ENCODE data around the gene CWC22.

DNA sequence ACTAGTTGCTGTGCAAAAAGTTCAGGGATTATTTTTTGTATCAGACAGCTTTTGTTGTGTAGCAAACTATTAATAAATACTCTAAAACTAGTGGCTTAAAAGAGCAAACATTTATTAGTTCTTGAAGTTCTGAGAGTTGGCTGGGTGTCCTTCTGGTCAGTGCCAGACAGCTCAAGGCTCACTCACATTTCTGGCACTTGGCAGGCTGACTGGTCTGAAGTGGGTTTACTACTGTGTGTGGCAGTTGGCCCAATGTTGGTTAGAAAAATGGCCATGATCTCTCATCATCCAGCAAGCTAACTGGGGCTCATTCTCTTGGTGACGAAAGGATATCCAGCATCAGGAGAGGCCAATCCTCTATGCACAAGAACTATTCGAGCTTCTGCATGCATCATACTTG lies 74.3 kb downstream of the CWC22 start:
- TF ChIP-seq, protein P1, sequence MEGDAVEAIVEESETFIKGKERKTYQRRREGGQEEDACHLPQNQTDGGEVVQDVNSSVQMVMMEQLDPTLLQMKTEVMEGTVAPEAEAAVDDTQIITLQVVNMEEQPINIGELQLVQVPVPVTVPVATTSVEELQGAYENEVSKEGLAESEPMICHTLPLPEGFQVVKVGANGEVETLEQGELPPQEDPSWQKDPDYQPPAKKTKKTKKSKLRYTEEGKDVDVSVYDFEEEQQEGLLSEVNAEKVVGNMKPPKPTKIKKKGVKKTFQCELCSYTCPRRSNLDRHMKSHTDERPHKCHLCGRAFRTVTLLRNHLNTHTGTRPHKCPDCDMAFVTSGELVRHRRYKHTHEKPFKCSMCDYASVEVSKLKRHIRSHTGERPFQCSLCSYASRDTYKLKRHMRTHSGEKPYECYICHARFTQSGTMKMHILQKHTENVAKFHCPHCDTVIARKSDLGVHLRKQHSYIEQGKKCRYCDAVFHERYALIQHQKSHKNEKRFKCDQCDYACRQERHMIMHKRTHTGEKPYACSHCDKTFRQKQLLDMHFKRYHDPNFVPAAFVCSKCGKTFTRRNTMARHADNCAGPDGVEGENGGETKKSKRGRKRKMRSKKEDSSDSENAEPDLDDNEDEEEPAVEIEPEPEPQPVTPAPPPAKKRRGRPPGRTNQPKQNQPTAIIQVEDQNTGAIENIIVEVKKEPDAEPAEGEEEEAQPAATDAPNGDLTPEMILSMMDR (IDR thresholded peaks at IDR 0.05; ENCODE audit: borderline replicate concordance, extremely low read depth, low read length, poor library complexity, severe bottlenecking), result no peak
- TF ChIP-seq EZH2 (IDR thresholded peaks at IDR 0.05; ENCODE audit: borderline replicate concordance, low read depth, low read length, severe bottlenecking), result no peak

Measured in DND-41 (cell line).